Erythroblast (primary cell): ENCODE data around the gene HHIP.

ENCODE experiments used
- GATA1 ChIP-seq: IDR thresholded peaks from 2 replicates; pipeline ENCODE4 v1.6.1; 2011; ENCODE audit warnings: low read depth, mild to moderate bottlenecking, control low read depth, low read length, moderate library complexity
- POLR2A ChIP-seq: IDR thresholded peaks from 2 replicates; pipeline ENCODE4 v1.6.1; 2011; ENCODE audit warnings: mild to moderate bottlenecking, low read length

DNA sequence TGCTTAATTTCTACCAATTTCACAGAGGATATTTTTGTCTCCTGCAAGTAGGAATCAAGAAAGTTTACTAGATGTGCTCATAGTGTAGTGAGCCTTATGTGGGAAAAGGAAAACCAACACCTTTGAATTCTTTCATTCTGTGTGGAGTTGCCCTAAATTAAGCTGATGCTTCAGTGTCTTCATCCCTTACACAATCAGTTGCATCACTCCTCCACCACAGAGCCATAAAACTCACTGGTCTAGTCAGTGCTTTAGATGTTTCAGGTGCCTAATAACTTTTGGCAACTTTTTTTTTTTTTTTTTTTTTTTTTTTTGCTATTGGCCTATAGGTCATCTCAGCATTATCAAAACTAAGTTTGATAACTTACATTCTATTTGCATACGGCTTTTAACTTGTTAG is 41.5 kb downstream of the HHIP start:
- no peak for TF ChIP-seq GATA1
- no peak for TF ChIP-seq POLR2A
